AG10803 (cell line): Measurements from ENCODE around the gene CTSS.
"Not testable (repeated sequence)": the region's sequence is repeated elsewhere in the genome, so short reads cannot be mapped to it uniquely, and the experiment has no call there.

ENCODE experiments used
- DNase-seq: peaks from one replicate; pipeline ENCODE4 v3.0.0; 2010; ENCODE audit warnings: low read depth
- H3K4me3 ChIP-seq: 2 replicates; pipeline ENCODE4 v1.5.1; 2011; ENCODE audit warnings: mild to moderate bottlenecking, low read length, control low read depth
- TF ChIP-seq, protein P1 (sequence below): conservative IDR thresholded peaks from 2 replicates; pipeline ENCODE4 v1.5.1; 2011; ENCODE audit warnings: mild to moderate bottlenecking, low read length, control low read depth, inconsistent platforms

The CTSS gene

DNA sequence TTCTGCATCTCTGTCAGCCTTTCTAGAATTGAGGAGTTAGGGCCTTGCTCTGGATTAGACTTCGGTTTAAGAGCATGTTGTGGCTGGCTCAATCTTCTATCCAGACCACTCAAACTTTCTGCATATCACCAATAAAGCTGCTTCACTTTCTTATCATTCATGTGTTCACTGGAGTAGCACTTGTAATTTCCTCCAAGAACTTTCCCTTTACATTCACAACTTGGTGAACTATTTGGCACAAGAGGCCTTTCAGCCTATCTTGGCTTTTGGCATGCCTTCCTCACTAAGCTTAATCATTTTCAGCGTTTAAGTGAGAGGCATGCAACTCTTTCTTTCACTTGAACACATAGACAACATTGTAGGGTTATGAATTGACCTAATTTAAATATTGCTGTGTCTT is 41.2 kb downstream of the CTSS start:
- no peak for DNase-seq
- no peak overlapping the region for H3K4me3 ChIP-seq
- TF ChIP-seq, protein P1, sequence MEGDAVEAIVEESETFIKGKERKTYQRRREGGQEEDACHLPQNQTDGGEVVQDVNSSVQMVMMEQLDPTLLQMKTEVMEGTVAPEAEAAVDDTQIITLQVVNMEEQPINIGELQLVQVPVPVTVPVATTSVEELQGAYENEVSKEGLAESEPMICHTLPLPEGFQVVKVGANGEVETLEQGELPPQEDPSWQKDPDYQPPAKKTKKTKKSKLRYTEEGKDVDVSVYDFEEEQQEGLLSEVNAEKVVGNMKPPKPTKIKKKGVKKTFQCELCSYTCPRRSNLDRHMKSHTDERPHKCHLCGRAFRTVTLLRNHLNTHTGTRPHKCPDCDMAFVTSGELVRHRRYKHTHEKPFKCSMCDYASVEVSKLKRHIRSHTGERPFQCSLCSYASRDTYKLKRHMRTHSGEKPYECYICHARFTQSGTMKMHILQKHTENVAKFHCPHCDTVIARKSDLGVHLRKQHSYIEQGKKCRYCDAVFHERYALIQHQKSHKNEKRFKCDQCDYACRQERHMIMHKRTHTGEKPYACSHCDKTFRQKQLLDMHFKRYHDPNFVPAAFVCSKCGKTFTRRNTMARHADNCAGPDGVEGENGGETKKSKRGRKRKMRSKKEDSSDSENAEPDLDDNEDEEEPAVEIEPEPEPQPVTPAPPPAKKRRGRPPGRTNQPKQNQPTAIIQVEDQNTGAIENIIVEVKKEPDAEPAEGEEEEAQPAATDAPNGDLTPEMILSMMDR = no peak

DNA sequence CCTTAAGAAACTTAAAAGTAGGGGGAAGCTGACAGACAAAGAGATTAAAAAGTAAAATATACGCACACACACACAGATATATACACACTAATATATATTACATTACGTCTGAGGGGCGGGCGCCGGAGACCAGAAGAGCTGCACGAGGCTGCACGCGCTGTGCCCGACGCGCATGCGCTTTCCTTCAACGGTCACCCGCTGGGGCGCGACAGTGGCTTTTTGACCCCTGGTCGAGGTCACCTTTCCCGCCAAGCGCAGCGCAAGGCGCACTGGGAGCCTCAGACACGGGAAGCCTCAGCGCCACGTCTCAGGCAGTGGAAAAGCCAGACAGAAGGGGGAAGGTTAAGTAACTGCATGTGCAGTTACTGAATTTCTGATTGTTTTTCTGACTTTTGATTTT is 44.9 kb downstream of the CTSS start, which contains the start of gene HORMAD1:
TSS of gene HORMAD1 (minus strand) at position 193 of the 400 bp plus-strand sequence. CDS start 1,390 bp downstream, outside the sequence.
- H3K4me3 ChIP-seq = no peak within 1 kb of the TSS
- TF ChIP-seq, protein P1 = no peak
- no peak for DNase-seq

DNA sequence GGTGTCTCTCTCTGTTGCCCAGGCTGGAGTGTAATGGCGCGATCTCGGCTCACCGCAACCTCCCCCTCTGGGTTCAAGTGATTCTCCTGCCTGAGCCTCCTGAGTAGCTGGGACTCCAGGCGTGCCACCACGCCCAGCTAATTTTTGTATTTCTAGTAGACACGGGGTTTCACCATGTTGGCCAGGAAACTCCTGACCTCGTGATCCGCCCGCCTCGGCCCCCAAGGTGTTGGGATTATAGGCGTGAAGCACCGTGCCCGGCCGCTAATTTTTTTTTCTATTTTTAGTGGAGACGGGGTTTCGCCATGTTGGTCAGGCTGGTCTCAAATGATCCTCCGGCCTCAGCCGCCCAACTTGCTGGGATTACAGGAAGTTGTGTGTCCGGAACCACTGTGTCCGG is 45.5 kb downstream of the CTSS start:
- no peak for DNase-seq
- TF ChIP-seq, protein P1 = no peak
- no peak overlapping the region for H3K4me3 ChIP-seq

DNA sequence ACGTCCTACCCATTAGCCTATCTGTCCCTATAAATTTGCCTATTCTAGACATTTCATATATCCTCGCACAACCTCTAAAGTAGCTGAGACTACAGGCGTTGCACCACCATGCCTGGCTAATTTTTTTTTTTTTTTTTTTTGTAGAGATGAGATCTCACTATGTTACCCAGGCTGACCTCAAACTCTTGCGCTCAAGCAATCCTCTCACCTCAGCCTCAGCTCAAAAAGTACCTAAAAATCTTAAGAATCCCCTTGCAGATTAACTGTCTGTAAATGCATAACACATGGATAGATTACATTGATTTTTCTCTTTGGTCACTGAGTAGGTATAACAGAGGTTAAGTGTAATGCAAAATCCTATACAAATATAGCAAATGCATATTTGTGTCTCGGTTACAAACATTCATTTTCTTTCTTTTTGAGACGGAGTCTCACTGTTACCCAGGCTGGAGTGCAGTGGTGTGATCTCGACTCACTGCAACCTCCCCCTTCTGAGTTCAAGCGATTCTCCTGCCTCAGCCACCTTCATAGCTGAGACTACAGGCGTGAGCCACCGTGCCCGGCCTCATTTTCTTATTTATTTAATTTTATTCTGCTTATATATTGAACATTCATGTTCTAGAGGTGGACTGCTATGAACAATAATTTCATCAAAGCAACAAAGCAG is 47.2 kb downstream of the CTSS start:
- TF ChIP-seq, protein P1 = no peak
- H3K4me3 ChIP-seq = no peak overlapping the region
- no peak for DNase-seq

DNA sequence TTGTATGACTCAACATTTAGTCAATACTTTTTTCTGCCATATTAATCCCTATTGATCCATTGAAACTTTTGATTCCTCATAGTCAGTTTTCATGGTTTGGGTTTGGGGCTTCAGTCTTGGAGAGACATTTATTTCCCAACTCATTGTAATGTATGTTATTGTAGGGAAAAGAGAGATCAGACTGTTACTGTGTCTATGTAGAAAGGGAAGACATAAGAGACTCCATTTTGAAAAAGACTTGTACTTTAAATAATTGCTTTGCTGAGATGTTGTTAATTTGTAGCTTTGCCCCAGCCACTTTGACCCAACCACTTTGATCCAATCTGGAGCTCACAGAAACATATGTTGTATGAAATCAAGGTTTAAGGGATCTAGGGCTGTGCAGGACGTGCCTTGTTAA is 56.5 kb downstream of the CTSS start:
- not testable (repeated sequence) for H3K4me3 ChIP-seq, DNase-seq

DNA sequence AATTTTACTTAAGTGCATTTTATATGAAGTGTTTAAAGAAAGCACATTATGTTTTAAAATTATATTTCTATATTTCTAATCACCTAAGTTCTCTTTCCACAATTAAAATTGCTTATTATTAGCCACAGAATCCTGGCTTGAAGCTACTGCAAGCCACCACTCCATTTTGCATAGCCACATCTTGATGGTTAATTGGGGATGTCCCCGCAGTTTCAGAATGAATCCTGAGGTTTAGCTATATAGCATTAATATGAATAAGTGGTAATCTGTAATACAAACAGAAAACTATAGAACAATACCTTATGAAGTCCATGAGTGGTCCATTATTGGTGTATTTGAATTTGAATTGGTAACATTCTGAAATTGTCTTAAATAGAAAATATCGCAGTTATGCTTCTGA is 57.0 kb downstream of the CTSS start:
- H3K4me3 ChIP-seq = no peak overlapping the region
- TF ChIP-seq, protein P1 = no peak
- DNase-seq = no peak

DNA sequence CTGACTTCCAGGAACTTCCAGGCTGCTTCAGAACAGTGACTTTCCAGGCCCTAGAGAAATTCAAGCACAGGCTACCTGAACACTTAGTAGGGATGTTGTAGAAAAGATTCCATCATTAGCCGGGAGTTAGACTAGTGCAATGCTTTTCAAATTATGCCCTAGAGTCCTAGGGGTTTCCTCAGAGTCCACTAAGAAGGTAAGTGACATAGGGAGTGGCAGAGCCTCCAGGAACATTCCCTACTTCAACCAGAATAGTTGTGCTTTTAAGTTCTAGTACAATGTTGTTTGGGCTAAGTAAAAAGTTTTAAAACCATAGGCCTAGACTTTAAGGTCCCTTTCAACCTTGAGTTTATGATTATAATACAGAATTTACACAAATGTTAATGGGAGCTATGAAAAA is 59.5 kb downstream of the CTSS start:
- H3K4me3 ChIP-seq = no peak overlapping the region
- TF ChIP-seq, protein P1 = no peak
- no peak for DNase-seq
